HL-60 (cell line): Measurements from ENCODE around the gene GAS6.

Source experiments
- DNase-seq, 2 experiments: peaks; one replicate each; pipeline ENCODE4 v3.0.0-alpha.2; 2010 to 2020; ENCODE audit warnings: low read depth in 1 of 2, low spot score in 1 of 2
- H3K27ac ChIP-seq: fragments of 250-450 bp; sonication (Bioruptor Pico); replicated peaks from 2 replicates; pipeline ENCODE4 v1.5.1; 2020; ENCODE audit warnings: mild to moderate bottlenecking, moderate library complexity
- H3K27me3 ChIP-seq: fragments of 250-450 bp; sonication (Bioruptor Pico); 2 replicates; pipeline ENCODE4 v1.5.1; 2021; ENCODE audit warnings: mild to moderate bottlenecking, moderate library complexity; ENCODE audit not compliant: insufficient read depth, poor library complexity, severe bottlenecking
- H3K4me3 ChIP-seq: replicated peaks from 2 replicates; pipeline ENCODE4 v1.5.1; 2011; ENCODE audit warnings: mild to moderate bottlenecking, control low read depth, low read length; ENCODE audit not compliant: insufficient read depth
- GABPA ChIP-seq: IDR thresholded peaks from 2 replicates; pipeline ENCODE4 v1.6.1; 2012; ENCODE audit warnings: low read depth
- POLR2AphosphoS5 ChIP-seq: IDR thresholded peaks from 2 replicates; pipeline ENCODE4 v1.6.1; 2012; ENCODE audit warnings: low read depth
- SPI1 ChIP-seq: IDR thresholded peaks from 2 replicates; pipeline ENCODE4 v1.6.1; 2012; ENCODE audit warnings: low read depth, mild to moderate bottlenecking, borderline replicate concordance
- TF ChIP-seq, protein P1 (sequence below): IDR thresholded peaks from one replicate; pipeline ENCODE4 v1.5.1; 2011; ENCODE audit warnings: low read length, control low read depth, inconsistent platforms; ENCODE audit not compliant: insufficient read depth
- TF ChIP-seq, protein P2 (sequence below): IDR thresholded peaks from 2 replicates; pipeline ENCODE4 v1.6.1; 2012; ENCODE audit warnings: low read depth; ENCODE audit not compliant: insufficient replicate concordance

The GAS6 gene

DNA sequence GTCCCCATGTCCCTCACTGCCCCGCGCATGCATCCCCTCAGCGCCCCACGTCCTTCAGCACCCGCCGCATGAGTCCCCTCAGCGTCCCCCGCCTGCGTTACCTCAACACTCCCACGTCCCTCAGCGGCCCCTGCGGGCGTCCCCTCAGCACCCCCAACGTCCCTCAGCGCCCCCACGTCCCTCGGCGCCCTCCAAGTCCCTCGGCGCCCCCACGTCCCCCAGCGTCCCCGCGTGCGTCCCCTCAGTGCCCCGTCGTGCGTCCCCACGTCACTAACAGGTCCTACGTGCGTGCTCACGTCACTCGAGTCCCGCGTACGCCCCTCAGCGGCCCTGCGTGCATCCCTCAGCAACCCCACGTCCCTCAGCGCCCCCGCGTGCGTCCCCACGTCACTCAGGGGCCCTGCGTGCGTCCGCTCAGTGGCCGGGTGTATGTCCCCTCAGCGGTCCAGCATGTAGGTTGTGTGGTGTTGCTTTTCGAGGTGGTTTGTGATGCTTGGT lies 19.5 kb upstream of the GAS6 start:
- Histone ChIP-seq H3K27me3 (peaks cover 9% of the 10 kb centered on the region), H3K4me3 (no peak overlapping the region), H3K27ac (no peak overlapping the region)
- TF ChIP-seq, protein P1, sequence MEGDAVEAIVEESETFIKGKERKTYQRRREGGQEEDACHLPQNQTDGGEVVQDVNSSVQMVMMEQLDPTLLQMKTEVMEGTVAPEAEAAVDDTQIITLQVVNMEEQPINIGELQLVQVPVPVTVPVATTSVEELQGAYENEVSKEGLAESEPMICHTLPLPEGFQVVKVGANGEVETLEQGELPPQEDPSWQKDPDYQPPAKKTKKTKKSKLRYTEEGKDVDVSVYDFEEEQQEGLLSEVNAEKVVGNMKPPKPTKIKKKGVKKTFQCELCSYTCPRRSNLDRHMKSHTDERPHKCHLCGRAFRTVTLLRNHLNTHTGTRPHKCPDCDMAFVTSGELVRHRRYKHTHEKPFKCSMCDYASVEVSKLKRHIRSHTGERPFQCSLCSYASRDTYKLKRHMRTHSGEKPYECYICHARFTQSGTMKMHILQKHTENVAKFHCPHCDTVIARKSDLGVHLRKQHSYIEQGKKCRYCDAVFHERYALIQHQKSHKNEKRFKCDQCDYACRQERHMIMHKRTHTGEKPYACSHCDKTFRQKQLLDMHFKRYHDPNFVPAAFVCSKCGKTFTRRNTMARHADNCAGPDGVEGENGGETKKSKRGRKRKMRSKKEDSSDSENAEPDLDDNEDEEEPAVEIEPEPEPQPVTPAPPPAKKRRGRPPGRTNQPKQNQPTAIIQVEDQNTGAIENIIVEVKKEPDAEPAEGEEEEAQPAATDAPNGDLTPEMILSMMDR = no peak
- TF ChIP-seq POLR2AphosphoS5 = no peak
- no peak for TF ChIP-seq SPI1
- TF ChIP-seq GABPA = no peak
- TF ChIP-seq, protein P2, sequence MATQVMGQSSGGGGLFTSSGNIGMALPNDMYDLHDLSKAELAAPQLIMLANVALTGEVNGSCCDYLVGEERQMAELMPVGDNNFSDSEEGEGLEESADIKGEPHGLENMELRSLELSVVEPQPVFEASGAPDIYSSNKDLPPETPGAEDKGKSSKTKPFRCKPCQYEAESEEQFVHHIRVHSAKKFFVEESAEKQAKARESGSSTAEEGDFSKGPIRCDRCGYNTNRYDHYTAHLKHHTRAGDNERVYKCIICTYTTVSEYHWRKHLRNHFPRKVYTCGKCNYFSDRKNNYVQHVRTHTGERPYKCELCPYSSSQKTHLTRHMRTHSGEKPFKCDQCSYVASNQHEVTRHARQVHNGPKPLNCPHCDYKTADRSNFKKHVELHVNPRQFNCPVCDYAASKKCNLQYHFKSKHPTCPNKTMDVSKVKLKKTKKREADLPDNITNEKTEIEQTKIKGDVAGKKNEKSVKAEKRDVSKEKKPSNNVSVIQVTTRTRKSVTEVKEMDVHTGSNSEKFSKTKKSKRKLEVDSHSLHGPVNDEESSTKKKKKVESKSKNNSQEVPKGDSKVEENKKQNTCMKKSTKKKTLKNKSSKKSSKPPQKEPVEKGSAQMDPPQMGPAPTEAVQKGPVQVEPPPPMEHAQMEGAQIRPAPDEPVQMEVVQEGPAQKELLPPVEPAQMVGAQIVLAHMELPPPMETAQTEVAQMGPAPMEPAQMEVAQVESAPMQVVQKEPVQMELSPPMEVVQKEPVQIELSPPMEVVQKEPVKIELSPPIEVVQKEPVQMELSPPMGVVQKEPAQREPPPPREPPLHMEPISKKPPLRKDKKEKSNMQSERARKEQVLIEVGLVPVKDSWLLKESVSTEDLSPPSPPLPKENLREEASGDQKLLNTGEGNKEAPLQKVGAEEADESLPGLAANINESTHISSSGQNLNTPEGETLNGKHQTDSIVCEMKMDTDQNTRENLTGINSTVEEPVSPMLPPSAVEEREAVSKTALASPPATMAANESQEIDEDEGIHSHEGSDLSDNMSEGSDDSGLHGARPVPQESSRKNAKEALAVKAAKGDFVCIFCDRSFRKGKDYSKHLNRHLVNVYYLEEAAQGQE = no peak
- no peak for DNase-seq

DNA sequence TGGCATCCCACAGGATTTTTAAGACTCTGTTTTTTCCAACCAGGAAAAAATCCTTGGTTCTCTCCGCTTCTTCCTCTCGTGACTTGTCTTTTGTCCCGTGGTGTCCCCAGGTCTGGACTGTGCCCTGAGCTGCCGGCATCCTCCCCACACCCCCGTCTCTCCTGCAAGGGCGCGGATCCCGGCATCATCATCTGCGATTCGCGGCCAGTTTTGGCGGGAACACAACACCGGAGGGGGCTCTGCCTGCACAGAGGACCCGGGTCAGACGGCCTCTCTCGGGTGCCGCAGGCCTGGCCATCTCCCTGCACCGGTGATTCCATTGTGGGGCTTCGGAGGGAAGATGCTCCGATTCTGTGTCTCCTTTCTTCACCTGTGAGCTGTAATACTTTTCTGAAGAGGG lies 18.8 kb upstream of the GAS6 start:
- H3K27ac ChIP-seq = no peak overlapping the region
- peaks cover 9% of the 10 kb centered on the region for H3K27me3 ChIP-seq
- no peak for DNase-seq
- no peak overlapping the region for H3K4me3 ChIP-seq
- no peak for TF ChIP-seq SPI1
- TF ChIP-seq, protein P1 = no peak
- TF ChIP-seq, protein P2 = no peak

DNA sequence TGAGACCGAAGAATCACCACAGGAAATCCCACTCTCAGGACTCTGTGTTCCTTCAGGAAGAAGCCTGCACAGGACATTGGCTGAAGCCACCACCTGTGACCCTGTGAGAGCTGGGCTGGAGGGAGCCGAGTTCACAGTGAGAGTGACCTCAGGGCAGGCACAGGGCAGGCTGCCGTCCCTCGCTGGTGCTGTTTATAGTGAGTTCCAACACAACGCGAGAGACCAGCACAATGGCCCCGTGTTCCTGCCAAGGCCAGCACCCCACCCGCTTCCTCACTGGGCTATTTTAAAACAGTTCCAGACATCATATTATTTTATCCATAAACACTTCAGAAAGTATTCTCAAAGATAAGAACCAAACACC lies 18.4 kb upstream of the GAS6 start:
- TF ChIP-seq, protein P1 = no peak
- TF ChIP-seq SPI1 (no peak), GABPA (no peak)
- Histone ChIP-seq H3K27me3 (peaks cover 9% of the 10 kb centered on the region), H3K4me3 (no peak overlapping the region), H3K27ac (no peak overlapping the region)
- DNase-seq = no peak

DNA sequence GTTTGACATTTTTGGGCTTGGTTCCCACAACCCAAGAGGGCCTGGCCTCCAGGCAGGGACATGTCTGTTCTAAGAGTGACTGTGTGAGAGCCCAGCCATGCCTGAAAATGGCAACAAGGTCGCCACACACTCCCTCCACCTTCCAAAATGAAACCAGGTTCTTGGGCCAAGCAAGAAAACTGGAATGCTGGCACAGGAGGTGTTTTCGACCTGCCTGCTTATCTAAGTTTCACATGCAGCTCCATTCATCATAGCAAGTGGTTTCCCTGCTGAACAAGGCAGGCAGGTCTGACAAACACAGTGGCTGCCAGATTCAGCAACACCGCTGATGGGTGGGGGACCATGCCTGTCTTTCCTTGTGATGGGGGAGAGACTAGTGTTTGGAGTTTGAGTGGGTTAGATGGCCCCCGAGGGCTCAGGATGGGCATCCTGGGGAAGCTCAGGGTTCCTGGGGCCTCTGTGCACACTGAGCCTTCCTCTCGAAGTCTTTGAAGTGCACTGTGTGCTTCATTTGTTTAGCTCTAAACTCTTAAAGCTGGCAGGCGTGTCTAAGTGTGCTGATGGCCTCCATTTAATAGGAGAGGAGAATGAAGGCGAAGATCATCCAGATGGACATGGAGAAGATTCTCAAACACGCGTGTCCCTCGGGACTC lies 17.9 kb upstream of the GAS6 start:
- peaks cover 13% of the 10 kb centered on the region for H3K27me3 ChIP-seq
- no peak for DNase-seq
- H3K4me3 ChIP-seq = no peak overlapping the region
- H3K27ac ChIP-seq = no peak overlapping the region
- TF ChIP-seq GABPA (no peak), SPI1 (no peak), POLR2AphosphoS5 (no peak)
- TF ChIP-seq, protein P2 = no peak
- TF ChIP-seq, protein P1 = no peak
